HepG2 (cell line): ENCODE results near the gene ZFYVE26. TPM values are rescaled to one million over a fixed set of nuclear protein-coding genes. Genes with fewer than 3 reads are reported as not detected.

Experiments
- ATF5 ChIP-seq: sonication (generic); formaldehyde crosslinking; IDR thresholded peaks from 2 replicates; pipeline ENCODE4 v1.4.0; 2020; ENCODE audit warnings: mild to moderate bottlenecking, low read depth, missing genetic modification reagents
- BRD4 ChIP-seq: sonication (generic); formaldehyde crosslinking; IDR thresholded peaks from 2 replicates; pipeline ENCODE4 v1.4.0; 2020; ENCODE audit warnings: missing genetic modification reagents
- HMG20A ChIP-seq: IDR thresholded peaks from 2 replicates; pipeline ENCODE4 v1.6.1; 2016; ENCODE audit warnings: borderline replicate concordance
- HMGXB4 ChIP-seq, 2 experiments: sonication (generic) in 1 of 2; formaldehyde crosslinking in 1 of 2; IDR thresholded peaks; 2 replicates each; pipeline versions ENCODE4 v1.4.0 to v1.6.1; 2018 to 2020; ENCODE audit warnings: missing genetic modification reagents in 2 of 2, borderline replicate concordance in 1 of 2, low read depth in 1 of 2, mild to moderate bottlenecking in 1 of 2, missing biosample characterization in 1 of 2
- HNRNPH1 ChIP-seq: fragments of 200-400 bp; formaldehyde crosslinking; optimal IDR thresholded peaks from 2 replicates; pipeline ENCODE3; 2017; ENCODE audit warnings: mild to moderate bottlenecking, low read depth, low read length
- HOMEZ ChIP-seq: IDR thresholded peaks from 2 replicates; pipeline ENCODE4 v1.6.1; 2016; ENCODE audit warnings: low read depth
- KLF16 ChIP-seq, 2 experiments: sonication (generic) in 1 of 2; formaldehyde crosslinking in 1 of 2; IDR thresholded peaks; 2 replicates each; pipeline versions ENCODE4 v1.6.1 to v1.8.0; 2016 to 2023; ENCODE audit warnings: missing genetic modification reagents in 2 of 2, missing compliant biosample characterization in 1 of 2
- MLLT10 ChIP-seq: sonication (generic); formaldehyde crosslinking; IDR thresholded peaks from 2 replicates; pipeline ENCODE4 v1.4.0; 2020; ENCODE audit warnings: missing genetic modification reagents
- NCOA5 ChIP-seq: sonication (generic); formaldehyde crosslinking; IDR thresholded peaks from 2 replicates; pipeline ENCODE4 v1.4.0; 2020; ENCODE audit warnings: missing genetic modification reagents
- POLR2G ChIP-seq: fragments of 200-400 bp; formaldehyde crosslinking; IDR thresholded peaks from 2 replicates; pipeline ENCODE4 v1.6.1; 2018; ENCODE audit warnings: mild to moderate bottlenecking, low read depth, low read length, moderate library complexity
- PRDM15 ChIP-seq: sonication (generic); formaldehyde crosslinking; IDR thresholded peaks from 2 replicates; pipeline ENCODE4 v1.4.0; 2020; ENCODE audit warnings: missing genetic modification reagents
- SALL1 ChIP-seq: sonication (generic); formaldehyde crosslinking; IDR thresholded peaks from 2 replicates; pipeline ENCODE4 v1.8.0; 2022; ENCODE audit warnings: mild to moderate bottlenecking, missing genetic modification reagents
- SAP130 ChIP-seq: IDR thresholded peaks from 2 replicates; pipeline ENCODE4 v1.6.1; 2016; ENCODE audit warnings: low read depth
- TFE3 ChIP-seq: IDR thresholded peaks from 2 replicates; pipeline ENCODE4 v1.6.1; 2016
- YY1 ChIP-seq: IDR thresholded peaks from 2 replicates; pipeline ENCODE4 v1.6.1; 2011; ENCODE audit warnings: low read length, low read depth, moderate library complexity, mild to moderate bottlenecking; ENCODE audit not compliant: insufficient read depth, insufficient replicate concordance
- ZNF343 ChIP-seq: sonication (generic); formaldehyde crosslinking; IDR thresholded peaks from 2 replicates; pipeline ENCODE4 v1.4.0; 2020; ENCODE audit warnings: mild to moderate bottlenecking, missing genetic modification reagents
- ZNF652 ChIP-seq: IDR thresholded peaks from 2 replicates; pipeline ENCODE4 v1.6.1; 2016; ENCODE audit warnings: low read depth, borderline replicate concordance
- ZSCAN5A ChIP-seq: sonication (generic); formaldehyde crosslinking; IDR thresholded peaks from 2 replicates; pipeline ENCODE4 v1.8.0; 2022; ENCODE audit warnings: mild to moderate bottlenecking, missing genetic modification reagents, borderline replicate concordance
- polyA plus RNA-seq, 8 experiments: library from polyadenylated mRNA; depleted of rRNA in 3 of 8; stranded (reverse) in 7 of 8; unstranded in 1 of 8; fragments of >200 nt; fragmentation: Illumina TruSeq in 4 of 8; extraction: Trizol in 4 of 8; gene quantifications; 2 replicates each; pipeline versions ENCODE4 v1.2.1 to v1.2.3, GENCODE V29; 2011 to 2016; ENCODE audit warnings: low read depth in 4 of 8, missing spikeins in 1 of 8, mixed read lengths in 1 of 8; ENCODE audit not compliant: insufficient read depth in 1 of 8
- total RNA-seq, 5 experiments: library from RNA; depleted of rRNA; stranded (reverse); fragments of >200 nt; fragmentation: Illumina TruSeq; extraction: Trizol; gene quantifications; 2 replicates each; pipeline ENCODE4 v1.2.3, GENCODE V29; 2016; ENCODE audit warnings: low read depth in 1 of 5

ZFYVE26 gene
- total and polyA plus RNA-seq, 2 of the 13 experiments (the other 11 are each of a cell fraction or from before 2014, with no cell fraction given): 13.6 to 16.4 TPM

- TF ChIP-seq PRDM15 (CRISPR knock-in tag): peak; percentile 99
- TF ChIP-seq TFE3 (CRISPR knock-in tag): peak; percentile 89
- TF ChIP-seq KLF16 (CRISPR knock-in tag; IDR thresholded peaks at IDR 0.05): 0 out of 4 replicates have a peak, but pooled peaks of 1 of the 2 experiments have one; percentile 32
- TF ChIP-seq HMGXB4 (CRISPR knock-in tag; IDR thresholded peaks at IDR 0.05; ENCODE audit: borderline replicate concordance in 1 of 2, low read depth in 1 of 2): peak in 1 of 2 experiments; percentile 27; a peak in 1 of 4 replicates
- peak; percentile 97 for TF ChIP-seq SAP130
- no peak for TF ChIP-seq NCOA5
- peak; percentile 76 for TF ChIP-seq SALL1 (CRISPR knock-in tag)
- peak; percentile 97 for TF ChIP-seq YY1
- peak; percentile 82 for TF ChIP-seq POLR2G
- TF ChIP-seq ATF5 (CRISPR knock-in tag): no peak
- TF ChIP-seq BRD4: peak; percentile 51; the same call in 1 of the 2 replicates
- no peak for TF ChIP-seq ZNF652
- TF ChIP-seq HNRNPH1: no peak
- no peak for TF ChIP-seq ZNF343 (CRISPR knock-in tag)
- peak; percentile 82 for TF ChIP-seq HOMEZ (CRISPR knock-in tag)
- TF ChIP-seq ZSCAN5A (CRISPR knock-in tag): no peak; the same call in 1 of the 2 replicates
- no peak for TF ChIP-seq HMG20A (CRISPR knock-in tag)
- TF ChIP-seq MLLT10 (CRISPR knock-in tag): no peak
These were observed at the start of gene ZFYVE26 (continued) for GRCh38 chr14:67816326-67817002.
